HepG2 (cell line): ENCODE measurements around the gene CCNB1IP1. TPM values are rescaled to one million over a fixed set of nuclear protein-coding genes. Genes with fewer than 3 reads are reported as not detected.

Experiments
- BCL6 ChIP-seq: IDR thresholded peaks from 2 replicates; pipeline ENCODE4 v1.6.1; 2016; ENCODE audit warnings: missing genetic modification reagents, missing compliant biosample characterization
- CEBPG ChIP-seq: IDR thresholded peaks from 2 replicates; pipeline ENCODE4 v1.6.1; 2016
- HNRNPLL ChIP-seq: fragments of 200-400 bp; formaldehyde crosslinking; IDR thresholded peaks from 2 replicates; pipeline ENCODE4 v1.6.1; 2017; ENCODE audit warnings: mild to moderate bottlenecking, low read depth, low read length; ENCODE audit not compliant: poor library complexity, severe bottlenecking
- HOXA7 ChIP-seq: sonication (generic); formaldehyde crosslinking; IDR thresholded peaks from 2 replicates; pipeline ENCODE4 v1.8.1; 2022; ENCODE audit warnings: mild to moderate bottlenecking, missing genetic modification reagents, moderate library complexity
- KLF16 ChIP-seq, 2 experiments: sonication (generic) in 1 of 2; formaldehyde crosslinking in 1 of 2; IDR thresholded peaks; 2 replicates each; pipeline versions ENCODE4 v1.6.1 to v1.8.0; 2016 to 2023; ENCODE audit warnings: missing genetic modification reagents in 2 of 2, missing compliant biosample characterization in 1 of 2
- KMT2A ChIP-seq: sonication (generic); formaldehyde crosslinking; IDR thresholded peaks from 2 replicates; pipeline ENCODE4 v1.4.0; 2020; ENCODE audit warnings: missing genetic modification reagents
- MTA3 ChIP-seq: sonication (generic); formaldehyde crosslinking; IDR thresholded peaks from 2 replicates; pipeline ENCODE4 v1.4.0; 2020; ENCODE audit warnings: missing genetic modification reagents
- NFRKB ChIP-seq: fragments of 450-650 bp; IDR thresholded peaks from 2 replicates; pipeline ENCODE4 v1.6.1; 2017
- RFX5 ChIP-seq: IDR thresholded peaks from 2 replicates; pipeline ENCODE4 v1.6.1; 2011; ENCODE audit warnings: low read depth, low read length, improper control_type of control experiment
- TBP ChIP-seq: sonication (generic); formaldehyde crosslinking; IDR thresholded peaks from 2 replicates; pipeline ENCODE4 v1.5.0; 2020; ENCODE audit warnings: missing genetic modification reagents
- THAP11 ChIP-seq: IDR thresholded peaks from 2 replicates; pipeline ENCODE4 v1.6.1; 2016; ENCODE audit warnings: missing biosample characterization, missing genetic modification reagents
- TOPORS ChIP-seq: sonication (generic); formaldehyde crosslinking; IDR thresholded peaks from 2 replicates; pipeline ENCODE4 v1.8.0; 2023; ENCODE audit warnings: mild to moderate bottlenecking, missing genetic modification reagents
- ZBTB7B ChIP-seq: sonication (generic); formaldehyde crosslinking; IDR thresholded peaks from 2 replicates; pipeline ENCODE4 v1.4.0; 2020; ENCODE audit warnings: missing genetic modification reagents
- ZFP37 ChIP-seq: sonication (generic); formaldehyde crosslinking; IDR thresholded peaks from 2 replicates; pipeline ENCODE4 v1.4.0; 2020; ENCODE audit warnings: missing genetic modification reagents, borderline replicate concordance
- ZNF138 ChIP-seq: sonication (generic); formaldehyde crosslinking; IDR thresholded peaks from 2 replicates; pipeline ENCODE4 v1.5.0; 2020; ENCODE audit warnings: mild to moderate bottlenecking, low read depth, missing genetic modification reagents
- ZNF281 ChIP-seq: sonication (generic); formaldehyde crosslinking; IDR thresholded peaks from 2 replicates; pipeline ENCODE4 v1.4.0; 2020; ENCODE audit warnings: missing genetic modification reagents, borderline replicate concordance
- ZNF317 ChIP-seq: sonication (generic); formaldehyde crosslinking; IDR thresholded peaks from 2 replicates; pipeline ENCODE4 v1.5.0; 2020; ENCODE audit warnings: mild to moderate bottlenecking, missing genetic modification reagents
- ZNF501 ChIP-seq: sonication (generic); formaldehyde crosslinking; IDR thresholded peaks from 2 replicates; pipeline ENCODE4 v1.5.1; 2020; ENCODE audit warnings: mild to moderate bottlenecking, moderate library complexity, missing genetic modification reagents
- ZNF543 ChIP-seq: sonication (generic); formaldehyde crosslinking; IDR thresholded peaks from 2 replicates; pipeline ENCODE4 v1.4.0; 2020; ENCODE audit warnings: mild to moderate bottlenecking, missing genetic modification reagents
- ZNF576 ChIP-seq: sonication (generic); formaldehyde crosslinking; IDR thresholded peaks from 2 replicates; pipeline ENCODE4 v1.4.0; 2020; ENCODE audit warnings: mild to moderate bottlenecking, missing genetic modification reagents
- ZNF619 ChIP-seq: sonication (generic); formaldehyde crosslinking; IDR thresholded peaks from 2 replicates; pipeline ENCODE4 v1.4.0; 2020; ENCODE audit warnings: mild to moderate bottlenecking, missing genetic modification reagents
- ZNF747 ChIP-seq: sonication (generic); formaldehyde crosslinking; IDR thresholded peaks from 2 replicates; pipeline ENCODE4 v1.8.1; 2023; ENCODE audit warnings: missing genetic modification reagents, mild to moderate bottlenecking, borderline replicate concordance
- polyA plus RNA-seq, 8 experiments: library from polyadenylated mRNA; depleted of rRNA in 3 of 8; stranded (reverse) in 7 of 8; unstranded in 1 of 8; fragments of >200 nt; fragmentation: Illumina TruSeq in 4 of 8; extraction: Trizol in 4 of 8; gene quantifications; 2 replicates each; pipeline versions ENCODE4 v1.2.1 to v1.2.3, GENCODE V29; 2011 to 2016; ENCODE audit warnings: low read depth in 4 of 8, missing spikeins in 1 of 8, mixed read lengths in 1 of 8; ENCODE audit not compliant: insufficient read depth in 1 of 8
- total RNA-seq, 5 experiments: library from RNA; depleted of rRNA; stranded (reverse); fragments of >200 nt; fragmentation: Illumina TruSeq; extraction: Trizol; gene quantifications; 2 replicates each; pipeline ENCODE4 v1.2.3, GENCODE V29; 2016; ENCODE audit warnings: low read depth in 1 of 5
- TF ChIP-seq, protein P1 (sequence below): IDR thresholded peaks from 2 replicates; pipeline ENCODE4 v1.6.1; 2018; ENCODE audit warnings: missing genetic modification reagents
- TF ChIP-seq, protein P2 (sequence below): sonication (generic); formaldehyde crosslinking; IDR thresholded peaks from 2 replicates; pipeline ENCODE4 v1.4.0; 2020; ENCODE audit warnings: missing genetic modification reagents

Gene CCNB1IP1
- total and polyA plus RNA-seq, 2 of the 13 experiments (the other 11 are each of a cell fraction or from before 2014, with no cell fraction given): 98.3 to 125 TPM

DNA sequence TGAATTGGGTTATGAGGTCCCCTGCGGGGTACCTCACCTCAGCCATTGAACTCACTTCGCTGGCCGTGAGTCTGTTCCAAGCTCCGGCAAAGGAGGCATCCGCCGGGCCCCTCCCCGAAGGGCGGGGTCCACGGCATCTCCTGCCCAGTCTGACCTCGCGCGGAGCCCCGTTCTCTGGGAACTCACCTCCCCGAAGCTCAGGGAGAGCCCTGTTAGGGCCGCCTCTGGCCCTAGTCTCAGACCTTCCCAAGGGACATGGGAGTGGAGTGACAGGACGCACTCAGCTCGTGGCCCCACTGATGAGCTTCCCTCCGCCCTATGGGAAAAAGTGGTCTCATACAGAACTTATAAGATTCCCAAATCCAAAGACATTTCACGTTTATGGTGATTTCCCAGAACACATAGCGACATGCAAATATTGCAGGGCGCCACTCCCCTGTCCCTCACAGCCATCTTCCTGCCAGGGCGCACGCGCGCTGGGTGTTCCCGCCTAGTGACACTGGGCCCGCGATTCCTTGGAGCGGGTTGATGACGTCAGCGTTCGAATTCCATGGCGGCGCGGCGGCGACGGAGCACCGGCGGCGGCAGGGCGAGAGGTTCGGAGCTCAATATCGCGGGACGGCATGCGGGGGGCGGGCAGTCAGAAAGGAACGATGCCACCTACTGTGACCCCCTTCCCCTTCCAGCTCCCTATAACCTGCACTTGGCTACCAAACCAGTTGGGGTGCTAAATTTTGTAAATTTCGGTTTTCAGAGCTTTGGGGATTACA, 10.2 kb upstream of the CCNB1IP1 start, which contains the start of gene PARP2 (continued):
- TF ChIP-seq, protein P1, sequence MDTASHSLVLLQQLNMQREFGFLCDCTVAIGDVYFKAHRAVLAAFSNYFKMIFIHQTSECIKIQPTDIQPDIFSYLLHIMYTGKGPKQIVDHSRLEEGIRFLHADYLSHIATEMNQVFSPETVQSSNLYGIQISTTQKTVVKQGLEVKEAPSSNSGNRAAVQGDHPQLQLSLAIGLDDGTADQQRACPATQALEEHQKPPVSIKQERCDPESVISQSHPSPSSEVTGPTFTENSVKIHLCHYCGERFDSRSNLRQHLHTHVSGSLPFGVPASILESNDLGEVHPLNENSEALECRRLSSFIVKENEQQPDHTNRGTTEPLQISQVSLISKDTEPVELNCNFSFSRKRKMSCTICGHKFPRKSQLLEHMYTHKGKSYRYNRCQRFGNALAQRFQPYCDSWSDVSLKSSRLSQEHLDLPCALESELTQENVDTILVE (CRISPR knock-in tag): peak; percentile 92
- TF ChIP-seq KMT2A (CRISPR knock-in tag) (peak; percentile 92), KLF16 (CRISPR knock-in tag; IDR thresholded peaks at IDR 0.05) (peak in 1 of 2 experiments; percentile 92; a peak in 2 of 4 replicates), RFX5 (peak; percentile 79; the same call in 1 of the 2 replicates), THAP11 (CRISPR knock-in tag) (peak; percentile 87), ZNF576 (CRISPR knock-in tag) (no peak), ZFP37 (CRISPR knock-in tag) (0 out of 2 replicates have a peak, but pooled peaks have one; percentile 31), ZNF317 (CRISPR knock-in tag) (peak; percentile 50; the same call in 1 of the 2 replicates), ZNF138 (CRISPR knock-in tag) (0 out of 2 replicates have a peak, but pooled peaks have one; percentile 33), ZNF281 (no peak), ZBTB7B (peak; percentile 74), BCL6 (CRISPR knock-in tag) (peak; percentile 20; the same call in 1 of the 2 replicates), HNRNPLL (peak; percentile 77), NFRKB (no peak), ZNF543 (peak; percentile 96; the same call in 1 of the 2 replicates), MTA3 (CRISPR knock-in tag) (no peak), CEBPG (CRISPR knock-in tag) (peak; percentile 27; the same call in 1 of the 2 replicates), TOPORS (peak; percentile 96), ZNF747 (CRISPR knock-in tag) (peak; percentile 85; the same call in 1 of the 2 replicates), ZNF619 (CRISPR knock-in tag) (peak; percentile 91), ZNF501 (CRISPR knock-in tag) (peak; percentile 98), HOXA7 (CRISPR knock-in tag) (no peak), TBP (CRISPR knock-in tag) (no peak)
- TF ChIP-seq, protein P2, sequence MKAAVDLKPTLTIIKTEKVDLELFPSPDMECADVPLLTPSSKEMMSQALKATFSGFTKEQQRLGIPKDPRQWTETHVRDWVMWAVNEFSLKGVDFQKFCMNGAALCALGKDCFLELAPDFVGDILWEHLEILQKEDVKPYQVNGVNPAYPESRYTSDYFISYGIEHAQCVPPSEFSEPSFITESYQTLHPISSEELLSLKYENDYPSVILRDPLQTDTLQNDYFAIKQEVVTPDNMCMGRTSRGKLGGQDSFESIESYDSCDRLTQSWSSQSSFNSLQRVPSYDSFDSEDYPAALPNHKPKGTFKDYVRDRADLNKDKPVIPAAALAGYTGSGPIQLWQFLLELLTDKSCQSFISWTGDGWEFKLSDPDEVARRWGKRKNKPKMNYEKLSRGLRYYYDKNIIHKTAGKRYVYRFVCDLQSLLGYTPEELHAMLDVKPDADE: 0 out of 2 replicates have a peak, but pooled peaks have one; percentile 71
